Body of pancreas (tissue), 4 donors: ENCODE measurements around the gene RGSL1. TPM values are rescaled to one million over a fixed set of nuclear protein-coding genes. Genes with fewer than 3 reads are reported as not detected.
"Not testable (repeated sequence)": the region's sequence is repeated elsewhere in the genome, so short reads cannot be mapped to it uniquely, and the experiment has no call there.

Experiments
- ATAC-seq: fragments of 150-250 bp; one replicate; pipeline ENCODE4 v1.9.1; 2016
- DNase-seq, 4 donors: peaks; one replicate each; pipeline ENCODE4 v3.0.0-alpha.2; 2019
- H3K27ac ChIP-seq, 4 donors: fragments of 200-600 bp; sonication (generic); 1 replicate in 3 of 4; 2 replicates in 1 of 4; pipeline versions ENCODE4 v1.5.1 to v1.6.1; 2016 to 2019; ENCODE audit warnings: mild to moderate bottlenecking in 1 of 4, mixed read lengths in 1 of 4, moderate library complexity in 1 of 4
- H3K27me3 ChIP-seq, 2 donors: fragments of 200-600 bp; sonication (generic); one replicate each; pipeline ENCODE4 v1.6.0; 2016; ENCODE audit warnings: mild to moderate bottlenecking in 1 of 2
- H3K36me3 ChIP-seq, 2 donors: fragments of 200-600 bp; sonication (generic); replicated peaks in 1 of 2; 2 replicates each; pipeline ENCODE4 v1.5.1; 2016; ENCODE audit warnings: low read depth in 2 of 2; ENCODE audit not compliant: insufficient read depth in 1 of 2
- H3K4me1 ChIP-seq: fragments of 200-600 bp; sonication (generic); one replicate; pipeline ENCODE4 v1.6.0; 2016
- H3K4me3 ChIP-seq, 2 donors: fragments of 200-600 bp; sonication (generic); 1 replicate in 1 of 2; 2 replicates in 1 of 2; pipeline ENCODE4 v1.5.1; 2016 to 2019
- H3K9me3 ChIP-seq, 3 donors: fragments of 200-600 bp; sonication (generic); 1 replicate in 2 of 3; 2 replicates in 1 of 3; pipeline ENCODE4 v1.5.1; 2016
- CTCF ChIP-seq, 7 experiments: fragments of 450-650 bp in 4 of 7; fragments of 200-600 bp in 3 of 7; sonication (generic) in 3 of 7; IDR thresholded peaks; one replicate each; pipeline ENCODE4 v1.5.1; 2016 to 2019; ENCODE audit warnings: antibody characterized with exemption in 7 of 7
- POLR2A ChIP-seq, 3 donors: fragments of 450-650 bp; IDR thresholded peaks; one replicate each; pipeline ENCODE4 v1.6.1; 2016; ENCODE audit warnings: antibody characterized with exemption in 3 of 3, mild to moderate bottlenecking in 2 of 3
- WGBS, 2 donors: methylation state at CpG; one replicate each; pipeline ENCODE4 v1.1.5; 2017; 5-methylcytosine and 5-hydroxymethylcytosine counted together
- intact Hi-C: fragments of 100-400 bp; cut with DNase I; formaldehyde crosslinking; loops from one replicate; pipeline ENCODE4 v1.15.1; 2023
- total RNA-seq, 2 donors: library from RNA; depleted of rRNA; stranded (reverse); fragments of >200 nt; gene quantifications; one replicate each; pipeline ENCODE4 v1.1.0, GENCODE V29; 2016

The RGSL1 gene
- total RNA-seq, 2 donors from 2014 or later = not detected

GRCh38 chr1:182442333-182442732 is 7.6 kb upstream of the RGSL1 start:
- H3K4me3 ChIP-seq = no peak overlapping the region
- no peak overlapping the region for H3K27ac ChIP-seq
- no peaks in the 10 kb centered on the region for H3K9me3 ChIP-seq
- TF ChIP-seq POLR2A (IDR thresholded peaks at IDR 0.05) (no peak), CTCF (IDR thresholded peaks at IDR 0.05) (no peak)
- intact Hi-C loops = loop anchor here (10.0 kb wide), 1 partner anchor 342 kb away; the partner anchor contains the start of gene NPL
- DNase-seq = no peak
- no peaks in the 10 kb centered on the region for H3K27me3 ChIP-seq
- H3K36me3 ChIP-seq = no peaks in the 10 kb centered on the region
- WGBS, 2 donors = 95 to 96% methylated on average over 1 of the region's 1 CpG
- peaks cover 10% of the 10 kb centered on the region for H3K4me1 ChIP-seq
- no peak for ATAC-seq

- TF ChIP-seq POLR2A (IDR thresholded peaks at IDR 0.05) (no peak), CTCF (IDR thresholded peaks at IDR 0.05) (no peak)
- no peak overlapping the region for H3K4me3 ChIP-seq
- ATAC-seq = no peak
- H3K36me3 ChIP-seq = no peaks in the 10 kb centered on the region
- 31 to 63% methylated on average over 4 of the region's 4 CpGs for WGBS, 2 donors
- peaks cover 10% of the 10 kb centered on the region for H3K4me1 ChIP-seq
- intact Hi-C loops = loop anchor here (10.0 kb wide), 1 partner anchor 340 kb away; the partner anchor contains the start of gene NPL
- no peaks in the 10 kb centered on the region for H3K9me3 ChIP-seq
- peak in 1 of 4 donors; percentile 10 for DNase-seq
- no peak overlapping the region for H3K27ac ChIP-seq
- no peaks in the 10 kb centered on the region for H3K27me3 ChIP-seq
Observed at GRCh38 chr1:182444497-182444896, 5.4 kb upstream of the RGSL1 start.

- DNase-seq (peak; percentile 22 to 31 (median 26)), ATAC-seq (peak; percentile 78)
- Histone ChIP-seq H3K27me3 (no peaks in the 10 kb centered on the region), H3K9me3 (no peaks in the 10 kb centered on the region), H3K27ac (no peak overlapping the region), H3K36me3 (no peaks in the 10 kb centered on the region), H3K4me1 (peaks cover 10% of the 10 kb centered on the region), H3K4me3 (no peak overlapping the region)
- 1 to 5% methylated on average over 3 of the region's 3 CpGs for WGBS, 2 donors
- TF ChIP-seq CTCF (IDR thresholded peaks at IDR 0.05) = peak in 6 of 7 experiments; percentile 46 to 63 (median 61)
- TF ChIP-seq POLR2A (IDR thresholded peaks at IDR 0.05) = no peak
- intact Hi-C loops = loop anchor here (10.0 kb wide), 1 partner anchor 339 kb away; the partner anchor contains the start of gene NPL
Observed at GRCh38 chr1:182446033-182446669, 3.8 kb upstream of the RGSL1 start.

- H3K27ac ChIP-seq, H3K4me1 ChIP-seq, H3K4me3 ChIP-seq, H3K36me3 ChIP-seq, H3K9me3 ChIP-seq, ATAC-seq, DNase-seq, H3K27me3 ChIP-seq: not testable (repeated sequence)
- intact Hi-C loops = loop anchor here (10.0 kb wide), 1 partner anchor 338 kb away; the partner anchor contains the start of gene NPL
- 91 to 92% methylated on average over 2 of the region's 2 CpGs for WGBS, 2 donors
Observed at GRCh38 chr1:182447124-182447523, 2.8 kb upstream of the RGSL1 start.

- no peak for DNase-seq
- ATAC-seq = no peak
- WGBS, 2 donors = 81 to 82% methylated on average over 1 of the region's 1 CpG
- intact Hi-C loops = loop anchor here (10.0 kb wide), 1 partner anchor 337 kb away; the partner anchor contains the start of gene NPL
- no peak overlapping the region for H3K27ac ChIP-seq
- no peaks in the 10 kb centered on the region for H3K36me3 ChIP-seq
- H3K27me3 ChIP-seq = no peaks in the 10 kb centered on the region
- H3K4me1 ChIP-seq = peaks cover 10% of the 10 kb centered on the region
- H3K4me3 ChIP-seq = no peak overlapping the region
- TF ChIP-seq CTCF (IDR thresholded peaks at IDR 0.05) = no peak
- no peak for TF ChIP-seq POLR2A (IDR thresholded peaks at IDR 0.05)
- H3K9me3 ChIP-seq = no peaks in the 10 kb centered on the region
Observed at GRCh38 chr1:182447660-182448059, 2.3 kb upstream of the RGSL1 start.
